Measurements from ENCODE around the gene U2AF2.

U2AF2 gene

GRCh38 chr19:55672418-55672817 is 17.6 kb downstream of the U2AF2 start:
- Histone ChIP-seq H3K9me3 (no peaks in the 10 kb centered on the region), H3K27me3 (no peaks in the 10 kb centered on the region), H3K36me3 (peaks cover 51% of the 10 kb centered on the region), H3K4me1 (peaks cover 13% of the 10 kb centered on the region), H3K4me3 (ENCODE audit: low read depth, low read length) (no peak overlapping the region)
- TF ChIP-seq, protein P1, sequence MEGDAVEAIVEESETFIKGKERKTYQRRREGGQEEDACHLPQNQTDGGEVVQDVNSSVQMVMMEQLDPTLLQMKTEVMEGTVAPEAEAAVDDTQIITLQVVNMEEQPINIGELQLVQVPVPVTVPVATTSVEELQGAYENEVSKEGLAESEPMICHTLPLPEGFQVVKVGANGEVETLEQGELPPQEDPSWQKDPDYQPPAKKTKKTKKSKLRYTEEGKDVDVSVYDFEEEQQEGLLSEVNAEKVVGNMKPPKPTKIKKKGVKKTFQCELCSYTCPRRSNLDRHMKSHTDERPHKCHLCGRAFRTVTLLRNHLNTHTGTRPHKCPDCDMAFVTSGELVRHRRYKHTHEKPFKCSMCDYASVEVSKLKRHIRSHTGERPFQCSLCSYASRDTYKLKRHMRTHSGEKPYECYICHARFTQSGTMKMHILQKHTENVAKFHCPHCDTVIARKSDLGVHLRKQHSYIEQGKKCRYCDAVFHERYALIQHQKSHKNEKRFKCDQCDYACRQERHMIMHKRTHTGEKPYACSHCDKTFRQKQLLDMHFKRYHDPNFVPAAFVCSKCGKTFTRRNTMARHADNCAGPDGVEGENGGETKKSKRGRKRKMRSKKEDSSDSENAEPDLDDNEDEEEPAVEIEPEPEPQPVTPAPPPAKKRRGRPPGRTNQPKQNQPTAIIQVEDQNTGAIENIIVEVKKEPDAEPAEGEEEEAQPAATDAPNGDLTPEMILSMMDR (IDR thresholded peaks at IDR 0.05; ENCODE audit: low read depth, low read length), result no peak
- no peak for DNase-seq

DNA sequence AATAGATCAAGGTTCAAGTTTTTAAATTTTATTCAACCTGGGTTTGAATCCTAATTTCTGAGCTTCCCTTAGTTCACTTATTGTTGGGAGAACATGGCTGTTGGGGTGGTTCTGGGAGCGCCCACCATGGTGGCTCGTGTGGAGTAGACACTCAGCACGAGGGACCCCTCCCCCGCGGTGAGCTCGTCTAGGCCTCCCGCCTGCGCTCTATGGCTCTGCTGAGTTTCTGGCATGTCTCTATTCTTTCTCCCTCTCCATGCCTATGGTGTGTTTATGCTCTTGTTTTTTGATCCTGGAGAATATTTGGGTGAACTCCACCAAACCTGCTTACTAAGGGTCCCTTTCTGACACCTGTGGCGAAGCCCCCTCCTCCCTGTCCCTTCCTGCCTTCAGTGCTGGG is 18.6 kb downstream of the U2AF2 start:
- H3K36me3 ChIP-seq, result peaks cover 51% of the 10 kb centered on the region
- TF ChIP-seq, protein P1 (IDR thresholded peaks at IDR 0.05; ENCODE audit: low read depth, low read length), result no peak
- H3K9me3 ChIP-seq, result no peaks in the 10 kb centered on the region
- no peak overlapping the region for H3K4me3 ChIP-seq (ENCODE audit: low read depth, low read length)
- no peak for DNase-seq
- no peaks in the 10 kb centered on the region for H3K27me3 ChIP-seq
- H3K4me1 ChIP-seq, result peaks cover 19% of the 10 kb centered on the region

GRCh38 chr19:55673889-55674288 is 19.1 kb downstream of the U2AF2 start:
- peaks cover 19% of the 10 kb centered on the region for H3K4me1 ChIP-seq
- peaks cover 51% of the 10 kb centered on the region for H3K36me3 ChIP-seq
- no peak for DNase-seq
- no peaks in the 10 kb centered on the region for H3K9me3 ChIP-seq
- TF ChIP-seq, protein P1 (IDR thresholded peaks at IDR 0.05; ENCODE audit: low read depth, low read length), result no peak
- H3K27me3 ChIP-seq, result no peaks in the 10 kb centered on the region
- no peak overlapping the region; the same call in none of the 2 replicates for H3K4me3 ChIP-seq (ENCODE audit: low read depth, low read length)

DNA sequence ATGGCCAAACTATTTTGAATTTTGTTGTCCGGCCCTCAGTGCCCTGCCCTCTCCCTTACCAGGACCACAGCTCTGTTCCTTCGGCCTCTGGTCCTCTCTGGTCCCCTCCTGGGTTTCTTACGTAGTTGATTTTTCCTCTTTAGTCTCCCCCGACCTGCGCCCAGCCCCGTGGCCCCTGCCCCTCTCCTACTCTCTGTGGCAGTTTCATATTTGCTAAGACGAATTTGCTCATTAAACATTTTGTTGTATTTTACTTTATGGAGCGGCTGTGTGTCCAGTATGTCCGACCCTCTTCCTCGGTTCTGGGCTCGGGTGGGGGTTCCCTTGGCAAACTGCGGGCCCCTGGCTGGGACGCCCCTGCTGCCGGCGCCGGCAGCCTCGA is 19.6 kb downstream of the U2AF2 start:
- H3K9me3 ChIP-seq, result no peaks in the 10 kb centered on the region
- no peak for DNase-seq
- no peaks in the 10 kb centered on the region for H3K27me3 ChIP-seq
- H3K36me3 ChIP-seq, result peaks cover 51% of the 10 kb centered on the region
- TF ChIP-seq, protein P1 (IDR thresholded peaks at IDR 0.05; ENCODE audit: low read depth, low read length), result no peak
- H3K4me1 ChIP-seq, result peaks cover 19% of the 10 kb centered on the region
- H3K4me3 ChIP-seq (ENCODE audit: low read depth, low read length), result peak overlapping the region; percentile 95

DNA sequence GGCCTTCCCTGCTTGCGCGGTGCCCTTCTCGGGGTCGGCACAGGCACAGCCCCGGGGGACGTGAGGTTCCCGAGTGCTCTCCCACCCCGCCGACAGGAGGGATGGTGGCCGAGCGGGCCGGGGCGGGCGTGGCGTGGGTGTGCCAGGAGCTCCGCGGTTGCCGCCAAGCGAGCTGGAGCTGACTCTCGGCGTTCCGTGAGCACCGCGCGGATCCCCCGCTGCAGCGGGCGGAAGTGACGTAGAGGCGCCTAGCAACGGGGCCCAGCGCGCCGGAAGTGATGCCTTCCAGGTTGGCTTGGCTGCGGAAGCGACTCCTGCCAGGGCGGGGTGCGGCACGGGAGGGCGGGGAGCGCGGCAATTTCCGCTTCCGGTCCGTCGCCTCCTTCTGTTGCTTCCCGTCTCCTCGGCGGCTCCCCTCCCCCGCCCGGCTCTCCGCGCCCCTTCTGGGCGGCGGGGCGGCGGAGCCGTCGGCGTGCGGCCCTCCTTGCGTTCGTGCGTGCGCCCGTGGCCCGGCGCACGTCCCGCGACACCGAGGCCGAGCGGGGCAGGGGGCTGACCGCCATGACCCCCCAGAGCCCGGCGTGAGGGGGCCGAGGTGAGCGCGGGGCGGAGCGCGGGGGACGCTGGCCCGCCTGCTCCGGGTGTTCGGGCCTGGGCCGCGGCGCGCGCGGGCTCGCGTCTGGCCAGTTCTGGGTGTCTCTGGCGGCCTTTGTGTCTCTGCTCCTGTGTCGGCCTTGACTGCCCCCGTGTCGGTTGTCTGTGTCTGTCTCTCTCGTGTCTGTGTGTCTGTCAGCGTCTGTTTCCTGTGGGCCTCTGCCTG is 20.2 kb downstream of the U2AF2 start, which contains the start of gene EPN1:
TSS of gene EPN1 (plus strand) at position 386 of the 820 bp plus-strand sequence. CDS start 3,402 bp downstream, outside the sequence.
- TF ChIP-seq, protein P1 (IDR thresholded peaks at IDR 0.05; ENCODE audit: low read depth, low read length), result no peak
- H3K27me3 ChIP-seq, result no peaks in the 10 kb centered on the region
- no peaks in the 10 kb centered on the region for H3K9me3 ChIP-seq
- H3K4me3 ChIP-seq (ENCODE audit: low read depth, low read length), result peak within 1 kb of the TSS; percentile 95
- H3K4me1 ChIP-seq, result peaks cover 19% of the 10 kb centered on the region
- peak; percentile 99 for DNase-seq
- peaks cover 51% of the 10 kb centered on the region for H3K36me3 ChIP-seq
